Naive thymus-derived CD8-positive, alpha-beta T cell (primary cell): ENCODE data around the gene SLC25A2. TPM values are rescaled to one million over a fixed set of nuclear protein-coding genes. Genes with fewer than 3 reads are reported as not detected.
A peak's percentile ranks its signal among the peaks of the same experiment; 100 is the strongest.
"Not testable (repeated sequence)": the region's sequence is repeated elsewhere in the genome, so short reads cannot be mapped to it uniquely, and the experiment has no call there.

Source experiments
- ATAC-seq, 2 donors: fragments of 150-1000 bp; cut with Tn5 transposase in 1 of 2; sonication (Bioruptor Pico), chemical (Tn5 transposase) in 1 of 2; 1 replicate in 1 of 2; 2 replicates in 1 of 2; pipeline ENCODE4 v1.10.0; 2021; ENCODE audit warnings: mild to moderate bottlenecking in 2 of 2, moderate library complexity in 2 of 2
- POLR2A ChIA-PET: fragments of 350-600 bp; sonication (Branson Sonifier 250); formaldehyde crosslinking; loops from one replicate; lab custom pipeline; 2021; ENCODE audit warnings: antibody characterized with exemption; lab: Charles Lee
- DNase-seq, 10 donors: peaks; one replicate each; pipeline versions ENCODE4 v3.0.0 to v3.0.0-alpha.2; 2020 to 2022
- H3K27ac Mint-ChIP-seq, 10 donors: one replicate each; pipeline ENCODE4 v1.8.0; 2020 to 2022; ENCODE audit warnings: mild to moderate bottlenecking in 10 of 10, mixed read lengths in 10 of 10, moderate library complexity in 4 of 10, inconsistent platforms in 1 of 10
- H3K27me3 Mint-ChIP-seq, 5 donors: one replicate each; pipeline ENCODE4 v1.8.0; 2021 to 2022; ENCODE audit warnings: mixed read lengths in 5 of 5
- H3K36me3 Mint-ChIP-seq, 3 donors: one replicate each; pipeline ENCODE4 v1.8.0; 2020 to 2022; ENCODE audit warnings: mixed read lengths in 3 of 3, mild to moderate bottlenecking in 2 of 3, inconsistent platforms in 1 of 3
- H3K4me1 Mint-ChIP-seq, 4 donors: one replicate each; pipeline ENCODE4 v1.8.0; 2021 to 2022; ENCODE audit warnings: mixed read lengths in 4 of 4
- H3K4me3 Mint-ChIP-seq, 10 donors: one replicate each; pipeline ENCODE4 v1.8.0; 2020 to 2022; ENCODE audit warnings: mild to moderate bottlenecking in 10 of 10, mixed read lengths in 10 of 10, moderate library complexity in 6 of 10, inconsistent platforms in 1 of 10
- H3K9me3 Mint-ChIP-seq, 9 donors: one replicate each; pipeline ENCODE4 v1.8.0; 2020 to 2022; ENCODE audit warnings: mixed read lengths in 9 of 9, mild to moderate bottlenecking in 3 of 9, inconsistent platforms in 1 of 9, moderate library complexity in 1 of 9
- polyA plus RNA-seq, 3 donors: library from polyadenylated mRNA; unstranded; fragments of 300-500 nt; fragmentation: Illumina TruSeq; gene quantifications; one replicate each; pipeline ENCODE4 v1.2.3, GENCODE V29; 2021
- total RNA-seq, 8 experiments: library from RNA in 2 of 8; stranded (reverse) in 2 of 8; gene quantifications; one replicate each; pipeline ENCODE4 v1.2.3 and lab custom pipeline; 2021 to 2026

The SLC25A2 gene
- total RNA-seq (1 to 10 TPM; 2.1 to 2.5 TPM), polyA plus RNA-seq (not detected), total RNA-seq (lab: John Stamatoyannopoulos, UW) (0 to 1.5 (median 0.54) reads per million in 6 experiments)

- no peak within 1 kb of the TSS for H3K4me3 Mint-ChIP-seq
- POLR2A ChIA-PET: no interaction called here
- H3K36me3 Mint-ChIP-seq: peaks cover 9 to 72% (median 54%) of the 10 kb centered on the region in 3 donors
- H3K27ac Mint-ChIP-seq: no peak within 1 kb of the TSS
- ATAC-seq (no peak), DNase-seq (no peak)
- no peaks in the 10 kb centered on the region for H3K27me3 Mint-ChIP-seq
- peaks cover 0 to 94% (median 31%) of the 10 kb centered on the region in 9 donors for H3K9me3 Mint-ChIP-seq
- peaks cover 0 to 2% (median 0%) of the 10 kb centered on the region in 4 donors for H3K4me1 Mint-ChIP-seq
Measured at GRCh38 chr5:141303756-141304155, at the start of gene SLC25A2. Gene SLC25A2 (minus strand): TSS chr5:141304049. CDS start chr5:141303865, 184 bp downstream.

GRCh38 chr5:141351591-141351990 lies 47.7 kb upstream of the SLC25A2 start:
- ATAC-seq (no peak), DNase-seq (no peak)
- POLR2A ChIA-PET: no interaction called here
- no peak overlapping the region for H3K27ac Mint-ChIP-seq
- H3K36me3 Mint-ChIP-seq: peaks cover 18 to 54% (median 26%) of the 10 kb centered on the region in 3 donors
- peaks cover 7 to 85% (median 40%) of the 10 kb centered on the region in 9 donors for H3K9me3 Mint-ChIP-seq
- peaks cover 0 to 2% (median 0%) of the 10 kb centered on the region in 4 donors for H3K4me1 Mint-ChIP-seq
- H3K27me3 Mint-ChIP-seq: peaks cover 44 to 96% (median 74%) of the 10 kb centered on the region in 5 donors
- no peak overlapping the region for H3K4me3 Mint-ChIP-seq

GRCh38 chr5:141349917-141350619 lies 46.2 kb upstream of the SLC25A2 start, which contains the start of gene PCDHGB1:
Gene PCDHGB1 (plus strand): TSS chr5:141350099. CDS start chr5:141350261, 162 bp downstream.
- H3K4me3 Mint-ChIP-seq: peak within 1 kb of the TSS in 8 of 10 donors; percentile 12 to 76 (median 58)
- H3K4me1 Mint-ChIP-seq: peaks cover 0 to 2% (median 0%) of the 10 kb centered on the region in 4 donors
- DNase-seq (peak in 3 of 10 donors; percentile 10 to 30 (median 28)), ATAC-seq (peak in 1 of 2 donors; percentile 56)
- peaks cover 7 to 81% (median 38%) of the 10 kb centered on the region in 9 donors for H3K9me3 Mint-ChIP-seq
- POLR2A ChIA-PET: no interaction called here
- no peak within 1 kb of the TSS for H3K27ac Mint-ChIP-seq
- H3K36me3 Mint-ChIP-seq: peaks cover 24 to 50% (median 28%) of the 10 kb centered on the region in 3 donors
- peaks cover 45 to 96% (median 70%) of the 10 kb centered on the region in 5 donors for H3K27me3 Mint-ChIP-seq

GRCh38 chr5:141346017-141346416 lies 42.2 kb upstream of the SLC25A2 start:
- POLR2A ChIA-PET, H3K4me1 Mint-ChIP-seq, H3K27ac Mint-ChIP-seq, DNase-seq, H3K4me3 Mint-ChIP-seq, ATAC-seq: not testable (repeated sequence)
- Mint-ChIP-seq H3K9me3 (peaks cover 11 to 90% (median 44%) of the 10 kb centered on the region in 9 donors), H3K27me3 (peaks cover 59 to 96% (median 77%) of the 10 kb centered on the region in 5 donors), H3K36me3 (peaks cover 28 to 68% (median 43%) of the 10 kb centered on the region in 3 donors)

- POLR2A ChIA-PET: no interaction called here
- Mint-ChIP-seq H3K27ac (no peak overlapping the region), H3K4me3 (no peak overlapping the region), H3K27me3 (peaks cover 54 to 96% (median 73%) of the 10 kb centered on the region in 5 donors), H3K9me3 (peaks cover 11 to 88% (median 43%) of the 10 kb centered on the region in 9 donors), H3K4me1 (no peaks in the 10 kb centered on the region), H3K36me3 (peaks cover 30 to 67% (median 41%) of the 10 kb centered on the region in 3 donors)
- no peak for ATAC-seq
- no peak for DNase-seq
Measured at GRCh38 chr5:141345327-141345726, 41.5 kb upstream of the SLC25A2 start.

- Mint-ChIP-seq H3K4me3 (peak overlapping the region in 8 of 10 donors; percentile 2 to 48 (median 35)), H3K4me1 (no peaks in the 10 kb centered on the region), H3K9me3 (peaks cover 14 to 88% (median 48%) of the 10 kb centered on the region in 9 donors), H3K36me3 (peaks cover 27 to 61% (median 47%) of the 10 kb centered on the region in 3 donors), H3K27me3 (peaks cover 54 to 93% (median 65%) of the 10 kb centered on the region in 5 donors), H3K27ac (no peak overlapping the region)
- ATAC-seq (no peak), DNase-seq (no peak)
- POLR2A ChIA-PET: no interaction called here
Measured at GRCh38 chr5:141343953-141344463, 40.2 kb upstream of the SLC25A2 start.

- Mint-ChIP-seq H3K36me3 (peaks cover 27 to 66% (median 47%) of the 10 kb centered on the region in 3 donors), H3K27me3 (peaks cover 52 to 93% (median 64%) of the 10 kb centered on the region in 5 donors), H3K4me3 (peak within 1 kb of the TSS in 8 of 10 donors; percentile 2 to 48 (median 35)), H3K4me1 (no peaks in the 10 kb centered on the region), H3K27ac (no peak within 1 kb of the TSS), H3K9me3 (peaks cover 15 to 88% (median 48%) of the 10 kb centered on the region in 9 donors)
- DNase-seq (no peak), ATAC-seq (no peak)
- POLR2A ChIA-PET: no interaction called here
Measured at GRCh38 chr5:141343242-141343952, 39.5 kb upstream of the SLC25A2 start, which contains the start of gene PCDHGA3. Gene PCDHGA3 (plus strand): TSS chr5:141343829. CDS start chr5:141344034, 205 bp downstream.

GRCh38 chr5:141342773-141343172 lies 38.9 kb upstream of the SLC25A2 start:
- ATAC-seq: no peak
- DNase-seq: no peak
- Mint-ChIP-seq H3K36me3 (peaks cover 32 to 71% (median 52%) of the 10 kb centered on the region in 3 donors), H3K9me3 (peaks cover 21 to 90% (median 50%) of the 10 kb centered on the region in 9 donors), H3K27ac (no peak overlapping the region), H3K4me3 (peak overlapping the region in 1 of 10 donors; percentile 12), H3K4me1 (no peaks in the 10 kb centered on the region), H3K27me3 (peaks cover 55 to 93% (median 66%) of the 10 kb centered on the region in 5 donors)
- POLR2A ChIA-PET: no interaction called here

GRCh38 chr5:141340781-141341354 lies 37.0 kb upstream of the SLC25A2 start:
- Mint-ChIP-seq H3K9me3 (peaks cover 29 to 93% (median 56%) of the 10 kb centered on the region in 9 donors), H3K4me3 (peak overlapping the region in 1 of 10 donors; percentile 48), H3K36me3 (peaks cover 28 to 73% (median 55%) of the 10 kb centered on the region in 3 donors), H3K27me3 (peaks cover 57 to 93% (median 76%) of the 10 kb centered on the region in 5 donors)
- H3K4me1 Mint-ChIP-seq, ATAC-seq, H3K27ac Mint-ChIP-seq, POLR2A ChIA-PET, DNase-seq: not testable (repeated sequence)

GRCh38 chr5:141338538-141339306 lies 34.9 kb upstream of the SLC25A2 start, which contains the start of gene PCDHGA2:
Gene PCDHGA2 (plus strand): TSS chr5:141338760.
- ATAC-seq (no peak), DNase-seq (no peak)
- peaks cover 26 to 79% (median 56%) of the 10 kb centered on the region in 3 donors for H3K36me3 Mint-ChIP-seq
- H3K4me1 Mint-ChIP-seq: peaks cover 0 to 1% (median 0%) of the 10 kb centered on the region in 4 donors
- H3K27ac Mint-ChIP-seq: no peak within 1 kb of the TSS
- peaks cover 60 to 94% (median 82%) of the 10 kb centered on the region in 5 donors for H3K27me3 Mint-ChIP-seq
- H3K4me3 Mint-ChIP-seq: no peak within 1 kb of the TSS
- peaks cover 33 to 96% (median 74%) of the 10 kb centered on the region in 9 donors for H3K9me3 Mint-ChIP-seq
- POLR2A ChIA-PET: no interaction called here

GRCh38 chr5:141332571-141332970 lies 28.7 kb upstream of the SLC25A2 start:
- Mint-ChIP-seq H3K36me3 (peaks cover 17 to 74% (median 61%) of the 10 kb centered on the region in 3 donors), H3K27me3 (peaks cover 44 to 92% (median 77%) of the 10 kb centered on the region in 5 donors), H3K9me3 (peaks cover 23 to 94% (median 54%) of the 10 kb centered on the region in 9 donors)
- H3K27ac Mint-ChIP-seq, H3K4me1 Mint-ChIP-seq, H3K4me3 Mint-ChIP-seq, ATAC-seq, DNase-seq, POLR2A ChIA-PET: not testable (repeated sequence)
